ENCODE measurements around the gene TRPV6.

TRPV6 gene

DNA sequence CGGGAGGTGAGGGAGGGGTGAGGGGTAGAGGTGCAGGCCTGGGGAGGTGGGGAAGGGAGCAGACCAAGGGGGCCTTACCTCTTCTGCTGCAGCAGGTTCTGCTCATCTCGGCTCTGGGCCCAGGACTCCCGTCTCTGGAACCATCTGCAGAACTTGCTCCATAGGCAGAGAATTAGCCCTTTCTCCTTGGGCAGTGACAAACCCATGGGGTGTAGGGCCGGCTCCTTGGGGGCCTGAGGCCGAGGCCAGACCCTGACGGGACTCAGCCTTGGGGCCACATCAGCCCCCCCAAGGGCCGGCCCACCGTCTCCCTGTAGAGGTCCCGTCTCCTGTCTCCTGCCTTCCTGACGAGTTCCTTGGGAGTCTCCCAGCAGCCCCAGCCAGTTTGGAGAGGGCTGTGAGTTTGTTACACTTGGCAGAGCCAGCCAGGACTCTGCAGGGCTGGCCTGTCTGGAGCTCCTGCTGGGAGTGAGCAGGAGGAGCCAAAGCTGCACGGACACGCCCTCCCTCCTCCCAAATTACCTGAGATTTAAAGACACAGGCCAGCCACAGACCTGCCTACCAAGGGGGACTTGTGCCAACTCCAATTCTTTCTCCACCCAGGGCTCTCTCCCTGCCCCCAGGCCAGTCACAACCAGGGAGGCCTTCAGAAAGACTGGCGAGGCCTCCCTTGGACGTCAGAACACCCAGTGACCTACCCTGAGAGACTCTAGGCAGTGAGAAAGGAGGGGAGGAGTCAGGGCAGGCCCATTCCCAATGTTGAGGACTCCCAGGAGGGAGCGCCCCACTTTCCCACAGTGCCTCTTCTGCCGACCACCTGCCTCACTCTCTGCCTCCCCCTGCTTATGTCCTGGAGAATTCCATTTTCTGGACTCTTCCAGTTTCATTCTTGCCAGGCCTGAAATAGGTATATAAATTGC is at the start of gene TRPV6:
Gene TRPV6, minus strand, starts transcription at position 435 of the 920 bp plus-strand sequence.
- no peak for DNase-seq

GRCh38 chr7:142934056-142934455 is 48.5 kb upstream of the TRPV6 start:
- no peak for DNase-seq

GRCh38 chr7:142933624-142934023 is 48.1 kb upstream of the TRPV6 start, which contains the start of gene TRPV5:
TRPV5 (minus strand) TSS chr7:142933746; CDS start chr7:142933459, 287 bp downstream.
- DNase-seq: no peak

GRCh38 chr7:142933092-142933475 is 47.5 kb upstream of the TRPV6 start:
- DNase-seq: no peak

DNA sequence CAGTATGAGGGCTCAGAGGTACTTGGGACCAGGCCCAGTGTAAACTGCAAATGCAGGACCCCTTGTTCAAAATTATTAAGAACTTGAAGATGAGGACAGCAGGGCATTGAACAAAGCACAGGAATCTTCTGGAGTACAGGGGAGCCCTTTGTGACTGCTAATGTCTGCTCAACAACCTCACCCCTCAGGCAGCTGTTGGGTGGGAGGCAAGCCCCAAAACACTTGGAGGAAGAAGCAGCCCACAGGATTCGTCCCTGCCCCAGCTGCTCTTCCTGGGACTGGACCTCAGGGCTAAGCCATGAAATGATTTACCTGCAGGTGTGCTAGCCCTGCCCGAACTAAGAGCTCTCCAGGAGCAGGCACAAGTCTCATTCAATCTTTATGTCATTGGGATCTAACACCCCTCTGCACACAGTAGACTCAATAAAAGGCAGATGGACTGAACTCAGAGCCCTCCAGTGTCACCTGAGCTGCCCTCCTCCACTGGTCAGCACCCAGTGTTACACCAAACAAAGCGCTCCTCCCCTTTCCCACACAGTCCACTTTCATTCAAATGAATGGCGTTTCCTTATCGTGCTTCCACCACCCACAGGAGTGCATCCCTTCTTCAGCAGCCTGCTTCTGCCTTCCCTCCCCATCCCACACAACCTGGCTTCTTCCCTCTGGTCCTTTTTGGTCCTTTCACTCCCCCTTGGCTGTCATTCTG is 47.0 kb upstream of the TRPV6 start:
- DNase-seq: no peak

DNA sequence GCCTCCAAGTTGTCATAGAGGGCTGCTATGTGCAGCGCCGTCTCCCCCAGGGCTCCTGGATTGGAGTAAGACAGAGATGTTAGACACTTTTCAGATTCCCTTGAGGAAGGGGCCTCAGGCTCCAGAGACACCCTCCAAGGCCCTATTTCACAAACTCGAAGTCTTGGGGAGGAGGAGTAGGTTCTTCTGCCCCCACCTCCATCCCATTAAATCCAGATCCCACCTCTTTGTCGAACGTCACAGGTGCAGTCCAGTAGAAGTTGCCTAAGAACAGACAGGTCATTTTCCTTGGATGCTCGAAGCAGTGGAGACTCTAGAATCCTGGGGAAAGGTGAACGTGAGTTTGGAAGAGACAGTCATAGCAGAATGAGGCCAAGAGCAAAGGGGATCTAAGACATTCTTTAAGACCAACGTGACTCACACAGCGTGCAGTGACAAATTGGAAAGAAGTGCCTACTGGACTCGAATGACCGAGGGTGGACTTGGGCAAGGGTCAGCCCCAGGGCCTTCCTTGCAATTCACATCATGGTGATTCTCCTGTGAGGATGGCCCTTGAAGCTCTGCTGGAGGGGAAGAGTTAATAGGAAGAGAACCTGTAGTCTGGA is 44.7 kb upstream of the TRPV6 start:
- no peak for DNase-seq

GRCh38 chr7:142927949-142928348 is 42.4 kb upstream of the TRPV6 start:
- no peak for DNase-seq

DNA sequence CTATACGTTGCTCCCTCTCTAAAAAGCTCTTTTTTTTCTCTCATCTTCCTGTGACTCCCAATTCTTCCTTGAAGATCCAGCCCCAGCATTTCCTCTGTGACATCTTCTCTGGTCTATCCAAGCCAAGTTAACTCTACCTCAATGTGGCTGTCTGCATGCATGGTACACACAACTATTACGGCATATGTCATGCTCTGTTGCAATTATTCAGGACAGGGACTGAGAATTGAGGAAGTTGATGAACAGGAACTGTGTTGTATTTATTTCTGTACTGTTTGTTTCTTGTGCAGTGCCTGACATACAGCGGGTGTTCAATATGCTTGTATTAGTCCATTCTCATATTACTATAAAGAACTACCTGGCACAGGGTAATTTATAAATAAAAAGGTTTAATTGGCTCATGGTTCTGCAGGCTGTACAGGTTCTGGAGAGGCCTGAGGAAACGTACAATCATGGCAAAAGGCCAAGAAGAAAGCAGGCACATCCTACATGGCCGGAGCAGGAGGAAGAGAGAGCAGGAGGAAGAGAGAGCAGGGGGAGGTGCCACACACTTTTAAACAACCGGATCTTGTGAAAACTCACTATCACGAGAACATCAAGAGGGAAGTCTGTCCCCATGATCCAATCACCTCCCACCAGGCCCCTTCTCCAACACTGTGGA is 41.7 kb upstream of the TRPV6 start:
- DNase-seq: no peak

DNA sequence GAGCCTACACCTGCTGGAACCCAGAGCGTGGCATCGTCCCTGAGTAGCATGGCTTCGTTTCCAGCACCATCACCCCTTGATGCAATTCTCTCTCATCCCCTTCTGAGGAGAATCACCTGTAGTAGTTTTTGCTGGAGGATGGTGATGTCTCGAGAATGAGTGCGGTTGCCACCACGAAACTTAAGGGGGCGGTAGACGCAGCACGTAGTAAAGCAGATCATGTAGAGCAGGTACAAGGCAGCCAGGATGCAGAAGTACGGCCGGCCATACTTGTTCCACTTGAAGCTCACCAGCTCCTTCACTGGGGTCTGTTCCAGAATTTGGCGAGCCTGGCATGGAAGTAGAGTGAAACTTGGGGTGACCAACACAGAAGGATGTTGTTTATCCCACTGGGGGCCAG is 39.9 kb upstream of the TRPV6 start:
- DNase-seq: no peak

DNA sequence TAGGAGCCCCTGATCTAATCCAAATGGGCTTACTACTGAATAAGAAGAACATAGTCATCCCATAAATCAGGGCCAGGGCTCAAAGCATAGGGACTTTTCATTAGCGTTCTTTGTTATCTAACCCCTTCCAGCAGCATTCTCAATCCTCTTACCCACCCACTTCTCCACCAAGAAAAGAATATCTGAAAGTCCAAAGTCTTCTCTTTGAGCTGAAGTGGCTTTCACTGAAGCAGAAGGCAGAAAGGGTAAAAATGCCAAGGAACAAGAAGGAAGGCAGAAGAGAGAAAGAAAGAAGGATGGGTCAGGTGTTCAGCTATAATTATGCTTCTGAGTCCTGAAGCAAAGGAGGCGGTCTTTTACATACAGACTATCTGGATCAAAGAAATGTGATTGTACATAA is 37.8 kb upstream of the TRPV6 start:
- DNase-seq: no peak

GRCh38 chr7:142919656-142920055 is 34.1 kb upstream of the TRPV6 start:
- DNase-seq: no peak

GRCh38 chr7:142918901-142919300 is 33.4 kb upstream of the TRPV6 start:
- DNase-seq: no peak

DNA sequence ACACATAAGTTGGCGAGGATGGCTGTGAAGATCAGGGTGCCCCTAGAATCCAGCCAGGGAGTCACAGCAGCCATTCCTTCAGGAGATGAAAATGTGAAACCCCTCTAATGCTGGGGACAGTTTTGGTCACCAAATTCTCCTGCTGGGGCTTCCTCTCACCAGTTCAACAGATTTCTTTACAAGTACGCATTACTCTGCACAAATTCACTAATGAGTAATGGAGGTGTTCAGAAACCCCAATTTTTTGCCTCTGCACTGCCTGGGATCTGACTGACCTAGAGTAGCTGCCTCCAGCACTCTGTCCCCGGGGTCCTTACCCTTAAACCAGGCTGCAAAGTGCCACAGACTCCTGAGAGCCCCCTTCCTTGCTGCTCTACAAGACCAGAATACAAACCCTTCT is 31.9 kb upstream of the TRPV6 start:
- DNase-seq: no peak

- DNase-seq: no peak
Observed at GRCh38 chr7:142916508-142916907, 31.0 kb upstream of the TRPV6 start.

- no peak for DNase-seq
Observed at GRCh38 chr7:142915315-142915714, 29.8 kb upstream of the TRPV6 start.

GRCh38 chr7:142914121-142914520 is 28.6 kb upstream of the TRPV6 start:
- DNase-seq: no peak

DNA sequence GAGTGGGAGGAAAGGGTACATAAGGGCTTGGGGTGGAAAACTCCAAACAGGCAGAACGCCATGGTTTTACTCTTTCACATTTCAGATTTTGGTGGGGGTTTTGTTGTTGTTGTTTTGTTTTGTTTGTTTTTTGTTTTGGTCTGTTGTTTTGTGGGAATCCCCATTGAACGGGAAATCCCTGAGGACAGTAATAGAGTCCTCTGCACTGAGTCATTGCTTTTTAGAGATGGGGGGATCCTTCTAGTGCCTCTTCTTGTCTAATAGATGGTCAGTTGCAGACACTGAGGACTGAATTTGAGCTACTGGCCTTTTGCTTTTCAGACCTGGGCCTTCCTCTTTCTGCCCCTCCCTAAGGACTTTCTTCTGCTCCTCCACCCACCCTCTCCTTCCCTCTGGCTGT is 28.0 kb upstream of the TRPV6 start:
- DNase-seq: no peak

DNA sequence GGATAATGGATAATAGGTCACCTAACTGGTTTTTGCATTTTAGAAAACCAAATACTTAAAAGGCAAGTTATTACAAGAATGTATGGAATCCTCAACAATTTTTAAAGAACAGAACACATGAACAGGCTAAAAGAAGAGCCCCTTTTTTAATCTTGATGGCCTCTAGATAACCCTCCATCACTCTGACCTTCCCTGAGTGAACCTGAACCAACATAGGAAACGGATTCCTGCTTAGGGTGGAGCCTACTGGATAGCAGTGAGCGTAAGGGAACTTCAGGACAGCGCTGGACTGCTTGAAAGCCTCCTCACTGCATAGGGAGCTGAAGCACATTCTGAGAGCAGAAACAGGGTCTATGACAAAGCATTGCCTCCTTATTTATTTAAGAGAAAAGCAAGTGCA is 27.5 kb upstream of the TRPV6 start:
- no peak for DNase-seq

GRCh38 chr7:142910481-142910880 is 24.9 kb upstream of the TRPV6 start:
- DNase-seq: no peak

GRCh38 chr7:142910031-142910433 is 24.5 kb upstream of the TRPV6 start:
- no peak for DNase-seq

DNA sequence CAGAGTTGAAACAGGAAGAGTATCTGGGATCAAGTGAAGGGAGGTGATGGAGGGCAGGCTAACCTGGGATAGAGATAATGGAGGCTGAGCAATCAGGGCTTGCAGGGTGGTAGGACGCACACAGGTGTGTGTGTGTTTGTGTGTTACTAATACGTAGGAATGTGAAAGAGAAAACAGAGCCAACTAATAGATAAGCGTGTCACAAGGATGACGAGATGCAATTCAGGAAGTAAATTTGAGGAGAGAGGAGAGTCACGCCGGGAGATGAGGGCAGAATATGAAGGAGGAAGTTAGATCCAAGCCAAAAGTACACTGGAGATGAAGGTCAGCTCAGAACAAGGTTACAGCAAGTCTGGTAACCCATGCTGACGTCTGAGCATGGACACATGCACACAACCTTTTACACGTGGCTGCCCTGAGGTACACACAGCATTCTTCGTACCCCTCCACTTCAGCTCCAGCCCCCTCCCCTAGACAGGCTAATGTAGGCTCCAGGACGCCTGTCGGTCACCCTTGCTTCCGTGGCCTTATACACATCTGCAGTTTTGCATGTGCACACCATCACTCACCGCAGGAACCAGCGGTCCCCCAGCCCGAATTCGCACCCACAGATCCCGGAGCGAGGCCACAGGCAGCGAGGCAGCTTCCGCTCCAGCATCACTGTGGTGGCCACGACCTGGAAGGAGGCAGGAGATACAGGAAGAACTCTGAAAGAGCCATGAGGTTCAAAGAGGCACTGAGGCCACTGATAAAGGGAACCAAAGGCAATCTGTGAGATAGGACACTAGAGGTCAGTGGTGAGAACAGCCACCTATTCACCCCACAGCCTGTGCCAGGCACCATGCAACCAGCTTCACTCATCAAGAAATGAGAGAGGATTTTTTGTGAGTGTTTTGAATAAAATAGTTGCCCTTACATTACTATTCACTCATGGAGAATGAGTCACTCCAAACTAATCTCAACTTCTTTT is 23.7 kb upstream of the TRPV6 start:
- DNase-seq: no peak

- no peak for DNase-seq
Observed at GRCh38 chr7:142908290-142908689, 22.7 kb upstream of the TRPV6 start.
